ENCODE data around the gene TTC24. TPM values are rescaled to one million over a fixed set of nuclear protein-coding genes. Genes with fewer than 3 reads are reported as not detected.
"Not testable (repeated sequence)": the region's sequence is repeated elsewhere in the genome, so short reads cannot be mapped to it uniquely, and the experiment has no call there.

The TTC24 gene
- total RNA-seq, 1 experiment from 2014 or later = not detected

DNA sequence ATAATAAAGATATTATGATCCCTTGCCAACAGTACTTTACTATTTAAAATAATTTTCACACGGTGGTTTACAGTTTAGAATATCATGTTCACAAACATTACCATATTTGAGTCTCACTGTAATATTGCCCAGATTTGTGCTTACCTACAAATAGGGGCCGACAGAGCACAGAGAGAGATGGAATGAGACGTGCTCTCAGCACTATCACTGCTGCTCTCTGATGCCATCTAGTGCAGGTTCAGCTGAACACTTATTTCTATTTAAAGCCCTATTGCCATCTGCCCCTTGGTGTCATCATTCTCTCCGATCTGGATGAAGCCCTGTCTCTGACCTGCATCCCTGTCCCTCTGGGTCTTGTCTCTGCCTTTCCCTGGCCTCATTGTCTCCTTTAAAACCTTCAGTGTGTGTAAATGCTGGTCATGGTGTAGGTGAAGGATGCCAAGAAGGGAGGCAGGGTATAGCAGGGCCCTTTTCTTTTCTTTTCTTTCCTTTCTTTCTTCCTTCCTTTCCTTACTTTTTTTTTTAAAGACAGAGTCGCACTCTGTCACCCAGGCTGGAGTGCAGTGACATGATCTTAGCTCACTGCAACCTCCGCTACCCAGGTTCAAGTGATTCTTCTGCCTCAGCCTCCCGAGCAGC, 28.6 kb downstream of the TTC24 start:
- no peak overlapping the region for H3K4me3 Mint-ChIP-seq (ENCODE audit: low read depth, unreplicated experiment)
- TF ChIP-seq, protein P1, sequence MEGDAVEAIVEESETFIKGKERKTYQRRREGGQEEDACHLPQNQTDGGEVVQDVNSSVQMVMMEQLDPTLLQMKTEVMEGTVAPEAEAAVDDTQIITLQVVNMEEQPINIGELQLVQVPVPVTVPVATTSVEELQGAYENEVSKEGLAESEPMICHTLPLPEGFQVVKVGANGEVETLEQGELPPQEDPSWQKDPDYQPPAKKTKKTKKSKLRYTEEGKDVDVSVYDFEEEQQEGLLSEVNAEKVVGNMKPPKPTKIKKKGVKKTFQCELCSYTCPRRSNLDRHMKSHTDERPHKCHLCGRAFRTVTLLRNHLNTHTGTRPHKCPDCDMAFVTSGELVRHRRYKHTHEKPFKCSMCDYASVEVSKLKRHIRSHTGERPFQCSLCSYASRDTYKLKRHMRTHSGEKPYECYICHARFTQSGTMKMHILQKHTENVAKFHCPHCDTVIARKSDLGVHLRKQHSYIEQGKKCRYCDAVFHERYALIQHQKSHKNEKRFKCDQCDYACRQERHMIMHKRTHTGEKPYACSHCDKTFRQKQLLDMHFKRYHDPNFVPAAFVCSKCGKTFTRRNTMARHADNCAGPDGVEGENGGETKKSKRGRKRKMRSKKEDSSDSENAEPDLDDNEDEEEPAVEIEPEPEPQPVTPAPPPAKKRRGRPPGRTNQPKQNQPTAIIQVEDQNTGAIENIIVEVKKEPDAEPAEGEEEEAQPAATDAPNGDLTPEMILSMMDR (IDR thresholded peaks at IDR 0.05; ENCODE audit: unreplicated experiment) = peak; percentile 50
- CTCF ChIA-PET = interaction anchor here (0.7 to 1.8 kb wide), 11 partner anchors 12 to 223 kb away, joined by 3 to 8 read pairs (median 4); partner anchors contain the start of gene HAPLN2
- peak; percentile 64 for DNase-seq
- peaks cover 23% of the 10 kb centered on the region for H3K4me1 Mint-ChIP-seq (ENCODE audit: low read depth, unreplicated experiment)
- H3K9me3 Mint-ChIP-seq (ENCODE audit: low read depth, unreplicated experiment) = no peaks in the 10 kb centered on the region
- intact Hi-C loops (cut with micrococcal nuclease; ENCODE audit: unreplicated experiment) = loop anchor here (1.0 to 2.0 kb wide), 2 partner anchors 24 to 225 kb away; no protein-coding TSS in a partner anchor
- H3K36me3 Mint-ChIP-seq (ENCODE audit: insufficient read depth, unreplicated experiment) = no peaks in the 10 kb centered on the region
- no peaks in the 10 kb centered on the region for H3K27me3 Mint-ChIP-seq (ENCODE audit: unreplicated experiment)
- BruUV-seq (replicated peaks) = no TSS peak
- no peak overlapping the region for H3K27ac Mint-ChIP-seq (ENCODE audit: unreplicated experiment)

DNA sequence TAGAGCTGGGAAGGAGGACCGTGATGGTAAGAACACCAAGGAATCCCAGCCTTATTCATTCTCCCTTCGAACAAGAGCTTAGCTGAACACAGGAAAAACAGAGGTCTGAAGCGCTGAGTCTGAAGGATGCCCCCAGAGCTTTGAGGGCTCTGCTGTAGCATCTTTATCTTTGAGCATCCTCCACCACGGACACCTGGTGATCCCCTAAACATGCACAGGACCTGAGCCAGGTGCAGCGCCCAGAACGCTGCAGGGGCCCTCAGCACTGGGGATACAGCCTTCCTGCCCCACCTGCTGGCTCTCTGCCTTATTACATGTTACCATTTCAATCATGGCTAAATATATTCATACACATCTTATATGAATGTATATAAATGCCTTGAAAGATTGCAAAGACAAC, 29.5 kb downstream of the TTC24 start:
- Mint-ChIP-seq H3K36me3 (ENCODE audit: insufficient read depth, unreplicated experiment) (no peaks in the 10 kb centered on the region), H3K4me3 (ENCODE audit: low read depth, unreplicated experiment) (no peak overlapping the region), H3K27me3 (ENCODE audit: unreplicated experiment) (no peaks in the 10 kb centered on the region), H3K27ac (ENCODE audit: unreplicated experiment) (no peak overlapping the region), H3K9me3 (ENCODE audit: low read depth, unreplicated experiment) (no peaks in the 10 kb centered on the region), H3K4me1 (ENCODE audit: low read depth, unreplicated experiment) (peaks cover 24% of the 10 kb centered on the region)
- TF ChIP-seq, protein P1 (IDR thresholded peaks at IDR 0.05; ENCODE audit: unreplicated experiment) = peak; percentile 78
- no TSS peak for BruUV-seq (replicated peaks)
- intact Hi-C loops (cut with micrococcal nuclease; ENCODE audit: unreplicated experiment) = loop anchor here (1.0 to 2.0 kb wide), 3 partner anchors 25 to 226 kb away; no protein-coding TSS in a partner anchor
- DNase-seq = peak; percentile 78
- CTCF ChIA-PET = interaction anchor here (0.7 to 1.8 kb wide), 6 partner anchors 11 to 223 kb away, joined by 3 to 8 read pairs (median 4); partner anchors contain the start of gene HAPLN2

- H3K27me3 Mint-ChIP-seq (ENCODE audit: unreplicated experiment); H3K4me3 Mint-ChIP-seq (ENCODE audit: low read depth, unreplicated experiment); H3K27ac Mint-ChIP-seq (ENCODE audit: unreplicated experiment); H3K36me3 Mint-ChIP-seq (ENCODE audit: insufficient read depth, unreplicated experiment); BruUV-seq (replicated peaks); H3K9me3 Mint-ChIP-seq (ENCODE audit: low read depth, unreplicated experiment); CTCF ChIA-PET; DNase-seq; intact Hi-C loops (cut with micrococcal nuclease; ENCODE audit: unreplicated experiment): not testable (repeated sequence)
- H3K4me1 Mint-ChIP-seq (ENCODE audit: low read depth, unreplicated experiment) = peaks cover 24% of the 10 kb centered on the region
These were observed 30.5 kb downstream of the TTC24 start for GRCh38 chr1:156610072-156610471.

DNA sequence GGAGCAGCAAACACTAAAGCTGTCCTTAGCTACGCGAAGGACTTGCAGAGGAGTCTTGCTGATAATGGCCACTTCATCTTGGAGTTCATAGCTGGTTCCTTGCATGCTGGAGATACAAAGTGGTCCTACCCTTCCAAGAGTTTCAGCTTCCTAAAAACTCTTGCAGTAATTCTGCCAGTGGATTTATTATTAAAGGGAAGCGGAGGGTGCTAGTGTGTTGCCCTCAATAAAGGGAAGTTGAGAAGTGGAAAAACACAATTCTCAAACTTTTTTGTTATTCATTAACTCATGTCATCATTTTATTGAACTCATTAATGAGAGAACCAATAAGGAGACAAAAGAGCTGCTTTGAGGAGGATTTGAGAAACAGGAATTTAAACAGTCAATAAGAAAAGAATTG, 33.1 kb downstream of the TTC24 start:
- peaks cover 15% of the 10 kb centered on the region for H3K27me3 Mint-ChIP-seq (ENCODE audit: unreplicated experiment)
- peaks cover 35% of the 10 kb centered on the region for H3K4me1 Mint-ChIP-seq (ENCODE audit: low read depth, unreplicated experiment)
- TF ChIP-seq, protein P1 (IDR thresholded peaks at IDR 0.05; ENCODE audit: unreplicated experiment) = no peak
- no peak overlapping the region for H3K27ac Mint-ChIP-seq (ENCODE audit: unreplicated experiment)
- DNase-seq = no peak
- H3K36me3 Mint-ChIP-seq (ENCODE audit: insufficient read depth, unreplicated experiment) = no peaks in the 10 kb centered on the region
- H3K9me3 Mint-ChIP-seq (ENCODE audit: low read depth, unreplicated experiment) = no peaks in the 10 kb centered on the region
- intact Hi-C loops (cut with micrococcal nuclease; ENCODE audit: unreplicated experiment) = no loop called here
- BruUV-seq (replicated peaks) = no TSS peak
- CTCF ChIA-PET = interaction anchor here (0.7 to 2.1 kb wide), 6 partner anchors 12 to 1732 kb away, joined by 3 to 8 read pairs (median 3); no protein-coding TSS in a partner anchor
- no peak overlapping the region for H3K4me3 Mint-ChIP-seq (ENCODE audit: low read depth, unreplicated experiment)

DNA sequence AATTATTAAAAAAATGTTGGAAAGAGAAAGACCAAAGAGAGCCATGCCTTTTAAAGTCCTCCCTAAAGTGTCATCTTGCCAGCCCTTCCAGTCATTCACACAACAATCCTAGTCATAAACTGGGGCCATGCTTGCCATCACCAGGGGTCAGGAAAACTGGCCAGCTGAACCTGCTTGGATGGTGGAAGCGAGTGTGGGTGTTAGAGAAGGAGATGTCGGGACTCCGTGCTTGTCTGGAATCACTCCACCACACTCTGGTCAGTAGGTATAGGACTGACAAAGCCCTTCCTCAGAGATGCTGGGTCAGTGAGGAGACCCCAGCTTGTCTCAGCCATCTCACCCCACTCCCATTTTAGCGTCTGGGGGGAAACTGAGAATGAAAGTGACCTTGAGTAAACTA, 36.4 kb downstream of the TTC24 start:
- CTCF ChIA-PET = no interaction called here
- no TSS peak for BruUV-seq (replicated peaks)
- intact Hi-C loops (cut with micrococcal nuclease; ENCODE audit: unreplicated experiment) = no loop called here
- no peak for DNase-seq
- Mint-ChIP-seq H3K9me3 (ENCODE audit: low read depth, unreplicated experiment) (no peaks in the 10 kb centered on the region), H3K27ac (ENCODE audit: unreplicated experiment) (no peak overlapping the region), H3K36me3 (ENCODE audit: insufficient read depth, unreplicated experiment) (no peaks in the 10 kb centered on the region), H3K4me3 (ENCODE audit: low read depth, unreplicated experiment) (no peak overlapping the region), H3K27me3 (ENCODE audit: unreplicated experiment) (peaks cover 42% of the 10 kb centered on the region), H3K4me1 (ENCODE audit: low read depth, unreplicated experiment) (peaks cover 22% of the 10 kb centered on the region)
- TF ChIP-seq, protein P1 (IDR thresholded peaks at IDR 0.05; ENCODE audit: unreplicated experiment) = no peak

All from Calu3 (cell line).